ENCODE measurements around the gene TYW1. TPM values are rescaled to one million over a fixed set of nuclear protein-coding genes. Genes with fewer than 3 reads are reported as not detected.
"Not testable (repeated sequence)": the region's sequence is repeated elsewhere in the genome, so short reads cannot be mapped to it uniquely, and the experiment has no call there.

Gene TYW1
- total and polyA plus RNA-seq, 2 of the 8 experiments (the other 6 are each of a cell fraction or from before 2014, with no cell fraction given) = 8.8 to 16.2 TPM

GRCh38 chr7:67176730-67177129 lies 180.1 kb downstream of the TYW1 start:
- H2BK12ac ChIP-seq (ENCODE audit: low read depth, low read length); DNase-seq (ENCODE audit: low read depth in 1 of 2, low spot score in 2 of 2); H2BK120ac ChIP-seq (replicated peaks; ENCODE audit: low read depth, low read length); H4K91ac ChIP-seq (replicated peaks; ENCODE audit: insufficient read length, low read length); H3K9ac ChIP-seq (replicated peaks in 1 of 4; ENCODE audit: extremely low read depth in 1 of 4, low read depth in 3 of 4, low read length in 3 of 4); H4K5ac ChIP-seq (ENCODE audit: insufficient read length, low read depth, low read length); H3K4me3 ChIP-seq (ENCODE audit: extremely low read depth in 1 of 4, insufficient read depth in 2 of 4, low read depth in 3 of 4, low read length in 4 of 4); H3K4me2 ChIP-seq (ENCODE audit: insufficient read depth in 1 of 2, low read depth in 2 of 2, low read length in 2 of 2); H4K8ac ChIP-seq (ENCODE audit: extremely low read depth, insufficient read depth, low read length); H3K79me2 ChIP-seq (ENCODE audit: control insufficient read depth in 1 of 2, insufficient read depth in 2 of 2, low read length in 2 of 2); H3K27me3 ChIP-seq (replicated peaks in 1 of 4; ENCODE audit: control insufficient read depth in 3 of 4, extremely low read depth in 1 of 4, insufficient read depth in 3 of 4, low read length in 3 of 4); H3K27ac ChIP-seq (ENCODE audit: low read depth, low read length); H2BK15ac ChIP-seq (ENCODE audit: low read length); CTCF ChIA-PET (ENCODE audit: partially characterized antibody); H4K20me1 ChIP-seq (replicated peaks in 1 of 2; ENCODE audit: control insufficient read depth in 1 of 2, insufficient read depth in 2 of 2, low read length in 2 of 2); H3K14ac ChIP-seq (ENCODE audit: insufficient read length); POLR2A ChIA-PET (ENCODE audit: partially characterized antibody); H2BK20ac ChIP-seq (ENCODE audit: low read length); H2BK5ac ChIP-seq (ENCODE audit: low read depth, low read length); H3K56ac ChIP-seq (replicated peaks; ENCODE audit: insufficient read length, low read depth, low read length); H3K4me1 ChIP-seq (replicated peaks in 1 of 4; ENCODE audit: control insufficient read depth in 3 of 4, insufficient read depth in 4 of 4, low read length in 3 of 4); H3K9me3 ChIP-seq (ENCODE audit: insufficient read depth in 2 of 2, low read depth in 1 of 2, low read length in 1 of 2); H3K23me2 ChIP-seq (ENCODE audit: low read depth, low read length); H3K23ac ChIP-seq (ENCODE audit: insufficient read length); H3K4ac ChIP-seq (replicated peaks; ENCODE audit: insufficient read length, low read depth, low read length); H2AFZ ChIP-seq (ENCODE audit: low read length); H3K79me1 ChIP-seq (ENCODE audit: low read depth, low read length); H3K36me3 ChIP-seq (ENCODE audit: control insufficient read depth in 2 of 4, insufficient read depth in 4 of 4, low read length in 3 of 4); H3K18ac ChIP-seq (ENCODE audit: extremely low read depth, low read length); H2AK5ac ChIP-seq (ENCODE audit: low read depth, low read length): not testable (repeated sequence)
- FAIRE-seq = peak; percentile 100
- TF ChIP-seq RAD21 (IDR thresholded peaks at IDR 0.05 in 1 of 2, conservative IDR thresholded peaks at IDR 0.05 in 1 of 2; ENCODE audit: low read depth in 2 of 2, low read length in 2 of 2) (peak; percentile 52 to 54), CTCF (IDR thresholded peaks at IDR 0.05; ENCODE audit: control extremely low read depth in 1 of 3, insufficient read depth in 1 of 3, low read depth in 1 of 3, low read length in 3 of 3) (peak in 1 of 3 experiments; percentile 12; a peak in 1 of 4 replicates)
- WGBS, 2 experiments (ENCODE audit: extremely low coverage in 1 of 2, insufficient coverage in 1 of 2, insufficient read length in 1 of 2, insufficient replicate concordance in 2 of 2, low coverage in 1 of 2, low lambda C conversion rate in 2 of 2, missing lambda C conversion rate in 1 of 2) = 14% methylated on average over 5 of the region's 6 CpGs; no CpG with 5 or more reads in 1 of the 2 experiments

Data from H1 (cell line).